Measurements from ENCODE around the gene ZNF23. TPM values are rescaled to one million over a fixed set of nuclear protein-coding genes. Genes with fewer than 3 reads are reported as not detected.
"Not testable (repeated sequence)": the region's sequence is repeated elsewhere in the genome, so short reads cannot be mapped to it uniquely, and the experiment has no call there.

The ZNF23 gene
- total RNA-seq (2012; rRNA removed) = 7.6 and 9.0 TPM in 2 replicates

DNA sequence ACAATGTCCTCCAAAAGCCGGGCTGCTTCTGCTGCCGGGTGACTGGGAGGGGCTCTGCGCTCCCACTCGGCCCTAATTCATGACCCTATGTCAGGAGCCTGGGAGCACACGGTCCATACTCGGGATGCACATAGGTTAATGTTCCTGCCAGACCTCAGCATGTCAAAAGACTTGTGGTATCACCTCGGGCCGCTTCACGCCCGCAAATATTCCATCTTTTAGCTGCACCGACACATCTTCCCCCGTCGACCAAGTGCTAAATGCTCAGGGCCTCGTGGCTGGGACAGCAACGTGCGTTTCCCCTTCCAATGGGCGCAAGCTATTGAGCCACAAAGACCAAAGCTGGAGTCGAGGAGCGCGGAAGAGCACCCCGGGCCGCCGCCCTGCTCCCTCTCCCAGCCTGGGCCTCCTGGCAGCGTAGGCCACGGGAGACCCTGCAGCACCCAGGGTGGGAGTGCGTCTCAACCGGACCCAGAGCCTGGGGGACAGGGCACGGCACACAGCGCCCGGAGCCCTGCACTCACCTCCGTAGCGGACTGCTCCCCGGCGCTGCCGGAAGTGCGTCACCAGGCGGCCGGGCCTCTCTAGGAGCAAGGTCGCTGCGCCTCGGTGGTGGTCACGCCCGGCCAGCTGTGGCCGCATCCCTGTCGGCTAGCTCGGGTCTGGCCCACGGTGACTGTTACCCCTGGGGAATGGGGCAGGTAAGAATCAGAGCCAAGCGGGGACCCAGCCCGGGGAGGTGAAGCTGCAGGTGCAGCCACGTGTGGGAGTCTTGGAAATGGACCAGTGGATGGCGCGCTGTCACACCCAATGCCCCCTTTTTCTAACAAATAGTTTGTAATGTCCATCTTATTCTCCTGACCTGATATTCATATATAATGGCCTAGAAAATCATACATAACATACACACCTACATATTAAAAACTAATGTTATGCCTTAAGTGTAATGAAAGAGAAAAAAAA lies at the start of gene ZNF23:
Gene ZNF23, minus strand, starts transcription at position 562 of the 963 bp plus-strand sequence. CDS start 5,451 bp downstream, outside the sequence.
- no peaks in the 10 kb centered on the region for H3K27me3 ChIP-seq (ENCODE audit: control insufficient read depth, insufficient read depth, low read length)
- H3K9ac ChIP-seq (ENCODE audit: low read depth, low read length) = peak within 1 kb of the TSS; percentile 96
- no peaks in the 10 kb centered on the region for H3K9me3 ChIP-seq (replicated peaks; ENCODE audit: low read length)
- peak within 1 kb of the TSS; percentile 97 for H3K4me3 ChIP-seq (ENCODE audit: low read length)
- no peaks in the 10 kb centered on the region for H3K36me3 ChIP-seq (ENCODE audit: insufficient read depth, low read length)
- peak within 1 kb of the TSS; percentile 89 for H3K4me2 ChIP-seq (ENCODE audit: low read length)
- peaks cover 23% of the 10 kb centered on the region for H3K4me1 ChIP-seq (ENCODE audit: control insufficient read depth, insufficient read depth, low read length)

DNA sequence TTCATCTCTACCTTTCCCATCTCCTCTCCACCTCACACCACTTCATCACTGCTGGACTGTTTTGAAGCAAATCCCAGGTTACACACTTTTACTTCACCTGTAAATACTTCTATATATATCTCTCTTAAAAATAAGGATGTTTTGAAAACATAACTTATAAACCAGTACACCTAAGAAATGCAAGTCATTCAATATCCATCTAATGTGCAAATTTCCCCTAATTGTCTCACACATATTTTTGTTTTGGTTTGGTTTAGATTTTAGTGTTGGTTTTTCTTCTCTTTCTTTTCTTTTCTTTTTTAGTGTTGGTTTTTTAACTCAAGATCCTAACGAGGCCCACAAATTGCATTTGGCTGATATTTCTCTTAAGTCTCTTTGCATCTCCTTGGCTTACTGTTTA lies 45.0 kb upstream of the ZNF23 start:
- Histone ChIP-seq H3K9me3 (replicated peaks; ENCODE audit: low read length) (no peaks in the 10 kb centered on the region), H3K27me3 (ENCODE audit: control insufficient read depth, insufficient read depth, low read length) (peaks cover 19% of the 10 kb centered on the region), H3K4me2 (ENCODE audit: low read length) (no peak overlapping the region), H3K9ac (ENCODE audit: low read depth, low read length) (no peak overlapping the region), H3K36me3 (ENCODE audit: insufficient read depth, low read length) (no peaks in the 10 kb centered on the region), H3K4me1 (ENCODE audit: control insufficient read depth, insufficient read depth, low read length) (no peaks in the 10 kb centered on the region), H3K4me3 (ENCODE audit: low read length) (no peak overlapping the region)

DNA sequence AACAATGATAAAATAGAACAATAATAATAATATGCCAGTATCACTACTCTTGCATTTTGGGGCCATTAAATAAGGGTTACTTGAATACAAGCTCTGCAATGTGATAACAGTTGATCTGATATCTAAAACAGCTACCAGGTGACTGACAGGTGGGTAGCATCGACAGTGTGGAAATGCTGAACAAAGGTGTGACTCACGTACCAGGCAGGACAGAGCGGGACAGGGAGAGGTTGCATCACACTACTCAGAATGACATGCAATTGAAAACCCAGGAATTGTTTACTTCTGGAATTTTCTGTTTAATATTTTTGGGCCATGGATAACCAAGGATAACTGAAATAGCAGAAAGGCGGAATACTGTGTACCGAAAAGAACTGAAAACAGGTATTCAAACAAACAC lies 42.9 kb upstream of the ZNF23 start:
- no peak overlapping the region for H3K9ac ChIP-seq (ENCODE audit: low read depth, low read length)
- H3K9me3 ChIP-seq (replicated peaks; ENCODE audit: low read length) = no peaks in the 10 kb centered on the region
- peaks cover 21% of the 10 kb centered on the region for H3K27me3 ChIP-seq (ENCODE audit: control insufficient read depth, insufficient read depth, low read length)
- H3K4me2 ChIP-seq (ENCODE audit: low read length) = no peak overlapping the region
- no peaks in the 10 kb centered on the region for H3K4me1 ChIP-seq (ENCODE audit: control insufficient read depth, insufficient read depth, low read length)
- no peaks in the 10 kb centered on the region for H3K36me3 ChIP-seq (ENCODE audit: insufficient read depth, low read length)
- no peak overlapping the region for H3K4me3 ChIP-seq (ENCODE audit: low read length)

DNA sequence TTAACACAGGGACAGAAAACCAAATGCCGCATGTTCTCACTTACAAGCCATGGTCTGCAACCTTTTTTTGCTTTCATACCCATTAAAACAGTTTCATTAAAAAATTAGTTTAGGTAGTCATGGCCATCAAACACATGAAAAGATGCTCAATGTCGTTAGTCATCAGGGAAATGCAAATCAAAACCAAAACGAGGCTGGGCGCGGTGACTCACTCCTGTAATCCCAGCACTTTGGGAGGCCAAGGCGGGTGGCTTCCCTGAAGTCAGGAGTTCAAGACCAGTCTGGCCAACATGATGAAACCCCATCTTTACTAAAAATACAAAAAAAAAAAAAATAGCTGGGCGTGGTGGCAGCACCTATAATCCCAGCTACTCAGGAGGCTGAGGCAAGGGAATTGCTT lies 42.0 kb upstream of the ZNF23 start:
- H3K4me2 ChIP-seq (ENCODE audit: low read length); H3K9ac ChIP-seq (ENCODE audit: low read depth, low read length); H3K36me3 ChIP-seq (ENCODE audit: insufficient read depth, low read length); H3K4me3 ChIP-seq (ENCODE audit: low read length); H3K9me3 ChIP-seq (replicated peaks; ENCODE audit: low read length); H3K4me1 ChIP-seq (ENCODE audit: control insufficient read depth, insufficient read depth, low read length): not testable (repeated sequence)
- peaks cover 21% of the 10 kb centered on the region for H3K27me3 ChIP-seq (ENCODE audit: control insufficient read depth, insufficient read depth, low read length)

DNA sequence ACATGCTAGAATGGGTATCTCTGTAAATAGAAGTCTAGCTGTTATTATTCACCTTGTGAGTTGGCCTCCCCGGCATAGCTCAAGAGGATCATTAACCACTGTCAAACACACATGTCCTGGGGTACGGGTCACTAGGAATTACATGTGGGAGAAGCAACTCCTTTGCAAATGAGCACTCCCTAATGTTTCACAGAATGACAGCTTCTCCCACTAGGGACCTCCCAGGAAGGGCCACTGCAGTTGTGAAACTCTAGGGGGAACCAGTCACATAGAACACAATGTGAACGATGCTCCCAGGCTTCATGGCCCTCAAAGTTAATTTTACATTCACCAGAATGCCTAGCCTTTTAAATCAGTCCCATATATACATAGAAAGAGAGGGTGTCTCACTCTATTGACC lies 39.5 kb upstream of the ZNF23 start:
- Histone ChIP-seq H3K4me1 (ENCODE audit: control insufficient read depth, insufficient read depth, low read length) (no peaks in the 10 kb centered on the region), H3K9me3 (replicated peaks; ENCODE audit: low read length) (no peaks in the 10 kb centered on the region), H3K4me3 (ENCODE audit: low read length) (no peak overlapping the region), H3K36me3 (ENCODE audit: insufficient read depth, low read length) (no peaks in the 10 kb centered on the region), H3K27me3 (ENCODE audit: control insufficient read depth, insufficient read depth, low read length) (peaks cover 15% of the 10 kb centered on the region), H3K9ac (ENCODE audit: low read depth, low read length) (no peak overlapping the region), H3K4me2 (ENCODE audit: low read length) (no peak overlapping the region)

DNA sequence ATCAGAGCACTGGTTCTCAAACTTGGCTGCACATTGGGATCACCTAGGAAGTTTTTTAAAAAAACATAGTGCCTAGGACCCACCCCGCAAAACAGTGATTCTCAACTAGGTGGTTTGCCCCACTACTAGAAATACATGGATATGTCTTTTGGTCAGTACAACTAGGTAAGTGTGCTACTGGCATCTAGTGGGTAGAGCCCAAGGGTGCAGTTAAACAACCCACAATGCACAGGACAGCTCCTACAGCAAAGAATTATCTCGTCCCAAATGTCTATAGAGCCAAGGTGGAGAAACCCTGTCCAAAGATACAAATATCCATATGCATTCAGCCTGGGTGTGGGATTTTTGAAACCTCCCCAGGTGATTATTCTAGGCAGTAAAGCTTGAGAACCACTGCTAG lies 38.9 kb upstream of the ZNF23 start:
- Histone ChIP-seq H3K4me3 (ENCODE audit: low read length) (no peak overlapping the region), H3K4me2 (ENCODE audit: low read length) (no peak overlapping the region), H3K36me3 (ENCODE audit: insufficient read depth, low read length) (no peaks in the 10 kb centered on the region), H3K4me1 (ENCODE audit: control insufficient read depth, insufficient read depth, low read length) (no peaks in the 10 kb centered on the region), H3K9ac (ENCODE audit: low read depth, low read length) (no peak overlapping the region), H3K9me3 (replicated peaks; ENCODE audit: low read length) (no peaks in the 10 kb centered on the region), H3K27me3 (ENCODE audit: control insufficient read depth, insufficient read depth, low read length) (peaks cover 15% of the 10 kb centered on the region)

DNA sequence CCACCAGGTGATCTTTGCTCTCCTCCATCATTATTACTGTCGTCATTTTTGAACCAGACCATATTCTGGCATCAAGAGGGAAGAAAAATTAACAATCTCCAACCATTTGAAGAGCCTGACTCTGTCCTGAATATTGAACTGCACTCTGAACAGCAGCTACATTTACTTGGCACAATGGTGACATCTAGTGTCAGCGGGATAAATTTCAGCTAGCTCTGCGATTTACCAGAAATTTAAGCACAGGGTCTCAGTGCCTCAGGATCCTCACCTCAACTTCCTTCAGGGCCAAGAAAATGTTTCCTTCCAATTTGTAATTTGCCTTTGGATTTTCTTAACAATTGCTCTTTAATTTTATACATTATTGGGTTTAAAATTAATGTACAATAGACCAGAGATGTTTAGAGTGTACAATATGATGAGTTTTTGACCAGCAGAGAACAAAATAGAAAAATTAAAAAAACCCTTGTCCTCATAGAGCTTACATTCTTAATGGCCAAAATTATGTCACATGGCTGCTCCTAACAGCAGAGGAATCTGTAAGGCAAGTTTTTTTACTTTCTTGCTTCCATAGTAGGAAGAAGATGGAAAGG lies 37.8 kb upstream of the ZNF23 start:
- no peaks in the 10 kb centered on the region for H3K9me3 ChIP-seq (replicated peaks; ENCODE audit: low read length)

DNA sequence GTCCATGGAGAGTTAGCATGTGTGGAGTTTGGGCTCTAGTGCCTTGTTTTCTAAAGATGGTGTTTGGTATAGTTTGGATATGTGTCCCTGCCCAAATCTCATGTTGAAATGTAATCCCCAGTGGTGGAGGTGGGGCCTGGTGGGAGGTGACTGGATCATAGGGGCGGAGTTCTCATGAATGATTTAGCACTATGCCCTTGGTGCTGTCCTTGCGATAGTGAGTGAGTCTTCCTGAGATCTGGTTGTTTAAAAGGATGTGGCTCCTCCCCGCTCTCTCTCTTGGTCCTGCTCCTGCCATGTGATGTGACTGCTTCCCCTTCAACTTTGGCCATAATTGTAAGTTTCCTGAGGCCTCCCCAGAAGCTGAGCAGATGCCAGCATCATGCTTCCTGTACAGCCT lies 36.0 kb upstream of the ZNF23 start:
- Histone ChIP-seq H3K36me3 (ENCODE audit: insufficient read depth, low read length) (no peaks in the 10 kb centered on the region), H3K9me3 (replicated peaks; ENCODE audit: low read length) (no peaks in the 10 kb centered on the region), H3K4me3 (ENCODE audit: low read length) (no peak overlapping the region), H3K4me1 (ENCODE audit: control insufficient read depth, insufficient read depth, low read length) (no peaks in the 10 kb centered on the region), H3K27me3 (ENCODE audit: control insufficient read depth, insufficient read depth, low read length) (peaks cover 13% of the 10 kb centered on the region), H3K4me2 (ENCODE audit: low read length) (no peak overlapping the region), H3K9ac (ENCODE audit: low read depth, low read length) (no peak overlapping the region)

More for the DNA sequence above, 37.8 kb upstream of the ZNF23 start:
- Histone ChIP-seq H3K4me1 (ENCODE audit: control insufficient read depth, insufficient read depth, low read length) (no peaks in the 10 kb centered on the region), H3K4me3 (ENCODE audit: low read length) (no peak overlapping the region), H3K27me3 (ENCODE audit: control insufficient read depth, insufficient read depth, low read length) (peaks cover 15% of the 10 kb centered on the region), H3K36me3 (ENCODE audit: insufficient read depth, low read length) (no peaks in the 10 kb centered on the region), H3K9ac (ENCODE audit: low read depth, low read length) (no peak overlapping the region), H3K4me2 (ENCODE audit: low read length) (no peak overlapping the region)

DNA sequence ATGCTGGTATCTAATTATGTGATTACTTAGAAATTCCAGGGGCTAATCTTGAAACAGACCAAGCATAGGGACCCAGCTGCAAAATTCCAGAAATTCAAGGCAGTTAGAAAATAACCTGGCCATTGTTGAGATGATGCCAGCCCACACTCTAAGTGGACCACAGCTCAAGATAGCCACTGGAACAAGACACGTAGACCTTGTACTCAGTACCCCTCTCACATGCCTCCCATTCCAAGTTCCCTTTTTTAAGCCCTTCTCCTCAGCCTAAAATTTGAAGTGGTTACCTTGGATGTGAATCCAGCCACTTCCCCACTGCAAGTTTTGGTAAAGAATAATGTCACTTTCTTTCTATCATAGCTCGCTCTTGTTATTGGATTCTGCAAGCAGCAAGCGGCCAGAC lies 31.2 kb upstream of the ZNF23 start:
- Histone ChIP-seq H3K27me3 (ENCODE audit: control insufficient read depth, insufficient read depth, low read length) (peaks cover 14% of the 10 kb centered on the region), H3K36me3 (ENCODE audit: insufficient read depth, low read length) (no peaks in the 10 kb centered on the region), H3K9me3 (replicated peaks; ENCODE audit: low read length) (no peaks in the 10 kb centered on the region), H3K4me3 (ENCODE audit: low read length) (no peak overlapping the region), H3K4me2 (ENCODE audit: low read length) (no peak overlapping the region), H3K4me1 (ENCODE audit: control insufficient read depth, insufficient read depth, low read length) (no peaks in the 10 kb centered on the region), H3K9ac (ENCODE audit: low read depth, low read length) (no peak overlapping the region)

DNA sequence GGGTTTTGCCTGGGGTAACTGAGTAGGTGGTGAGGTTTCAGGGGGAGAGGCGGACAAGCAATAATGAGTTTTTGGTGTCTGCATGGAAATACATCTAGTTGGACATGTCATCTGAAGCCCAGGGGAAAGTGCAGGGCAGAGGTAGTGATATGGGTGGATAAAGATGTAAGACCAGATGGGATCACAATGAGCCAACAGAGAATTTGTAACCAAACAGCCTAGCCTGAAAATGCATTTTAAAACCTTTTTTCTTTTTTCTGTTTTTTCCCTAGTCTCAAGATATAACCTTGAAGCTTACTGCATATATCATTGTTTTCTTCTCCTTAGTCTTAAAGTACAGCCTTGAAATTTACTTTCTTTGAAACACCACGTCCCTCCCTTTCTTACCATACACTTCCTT lies 30.7 kb upstream of the ZNF23 start:
- no peak overlapping the region for H3K4me3 ChIP-seq (ENCODE audit: low read length)
- H3K27me3 ChIP-seq (ENCODE audit: control insufficient read depth, insufficient read depth, low read length) = peaks cover 14% of the 10 kb centered on the region
- no peaks in the 10 kb centered on the region for H3K36me3 ChIP-seq (ENCODE audit: insufficient read depth, low read length)
- H3K9ac ChIP-seq (ENCODE audit: low read depth, low read length) = no peak overlapping the region
- H3K4me2 ChIP-seq (ENCODE audit: low read length) = no peak overlapping the region
- no peaks in the 10 kb centered on the region for H3K4me1 ChIP-seq (ENCODE audit: control insufficient read depth, insufficient read depth, low read length)
- no peaks in the 10 kb centered on the region for H3K9me3 ChIP-seq (replicated peaks; ENCODE audit: low read length)

DNA sequence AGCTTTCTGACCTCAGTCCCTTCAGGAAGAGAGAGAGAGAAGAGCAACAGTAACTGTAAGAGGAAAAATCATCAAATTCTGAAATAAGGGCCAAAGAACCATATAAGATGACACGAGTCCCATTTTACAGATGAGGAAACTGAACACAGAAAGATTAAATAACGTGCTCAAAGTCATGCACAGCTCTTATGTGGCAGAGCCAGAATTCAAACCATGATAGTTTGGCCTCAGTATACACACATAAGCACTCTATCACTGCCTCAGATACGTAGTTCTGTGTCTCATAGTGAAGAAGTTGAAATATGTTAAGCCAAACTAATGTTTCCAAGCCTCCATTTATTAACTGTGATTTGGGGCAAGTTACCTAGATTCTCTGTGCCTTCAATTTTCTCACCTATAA lies 29.0 kb upstream of the ZNF23 start:
- Histone ChIP-seq H3K27me3 (ENCODE audit: control insufficient read depth, insufficient read depth, low read length) (peaks cover 14% of the 10 kb centered on the region), H3K36me3 (ENCODE audit: insufficient read depth, low read length) (no peaks in the 10 kb centered on the region), H3K4me3 (ENCODE audit: low read length) (no peak overlapping the region), H3K4me2 (ENCODE audit: low read length) (no peak overlapping the region), H3K9ac (ENCODE audit: low read depth, low read length) (no peak overlapping the region), H3K9me3 (replicated peaks; ENCODE audit: low read length) (no peaks in the 10 kb centered on the region), H3K4me1 (ENCODE audit: control insufficient read depth, insufficient read depth, low read length) (no peaks in the 10 kb centered on the region)
